ENCODE results near the gene UBE4A.

DNA sequence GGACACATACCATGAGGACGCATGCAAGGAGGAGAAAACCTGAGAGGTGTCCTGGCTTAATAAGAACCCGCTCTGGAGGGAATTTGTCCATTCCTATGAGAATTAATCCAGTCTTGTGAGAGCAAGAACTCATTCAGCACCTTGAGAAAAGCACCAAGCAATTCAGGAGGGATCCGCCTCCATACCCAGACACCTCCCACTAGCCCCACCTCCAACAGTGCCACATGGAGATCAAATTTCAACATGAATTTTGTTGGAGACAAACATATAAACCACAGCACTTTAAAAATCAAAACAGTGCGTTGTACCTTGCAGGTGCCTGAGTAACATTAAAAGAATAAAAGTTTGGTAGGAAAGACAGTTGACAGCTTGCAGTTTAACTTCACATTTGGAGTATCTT, 11.4 kb downstream of the UBE4A start:
- TF ChIP-seq POLR2A (IDR thresholded peaks at IDR 0.05; ENCODE audit: low read depth, low read length): no peak
- TF ChIP-seq POLR2AphosphoS5 (IDR thresholded peaks at IDR 0.05; ENCODE audit: low read depth, low read length): no peak
- no peak for TF ChIP-seq TAF1 (IDR thresholded peaks at IDR 0.05; ENCODE audit: borderline replicate concordance, low read depth, low read length)
